HG02885 (cell line): ENCODE data around the gene MS4A10.

Experiments used
- ATAC-seq: cut with Tn5 transposase; IDR thresholded peaks from one replicate; pipeline ENCODE4 v1.9.1; 2021; ENCODE audit warnings: mild to moderate bottlenecking; ENCODE audit not compliant: unreplicated experiment, poor library complexity

The MS4A10 gene

DNA sequence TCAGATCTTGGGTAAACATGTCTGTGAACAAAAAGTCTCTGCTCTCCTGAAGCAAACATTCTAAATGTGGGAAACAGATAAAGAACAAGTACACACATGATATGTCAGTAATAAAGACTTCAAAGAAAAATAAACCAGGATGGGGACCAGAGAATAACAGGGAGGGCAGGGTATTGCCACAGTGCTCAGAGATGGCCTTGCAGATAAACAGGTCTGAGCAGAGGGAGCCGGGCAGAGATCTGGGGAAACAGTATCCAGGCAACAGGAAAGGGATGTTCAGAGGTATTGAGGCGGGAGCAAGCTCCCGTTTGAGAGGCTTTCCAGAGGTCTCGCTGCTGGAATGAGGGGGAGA lies 59.7 kb downstream of the MS4A10 start:
- ATAC-seq: no peak

DNA sequence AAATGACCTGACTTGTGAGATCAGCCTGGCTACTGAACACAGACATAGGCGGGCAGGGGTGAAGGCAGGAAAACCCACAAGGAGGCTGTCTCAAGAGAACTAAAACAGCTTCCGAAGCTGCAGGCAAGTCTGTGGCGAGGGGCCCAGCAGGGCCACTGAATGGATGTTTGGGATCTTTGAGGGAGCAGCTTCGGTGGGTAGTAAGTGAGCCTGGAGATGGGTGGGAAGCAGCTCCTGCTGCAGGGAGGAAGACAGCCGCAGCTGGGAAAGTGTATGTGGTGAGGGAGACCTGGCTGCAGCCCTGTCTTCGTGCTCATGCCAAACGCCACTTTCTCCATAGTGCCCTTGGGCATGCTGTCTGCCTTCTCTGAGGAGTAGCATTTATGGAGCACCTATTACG lies 60.2 kb downstream of the MS4A10 start:
- ATAC-seq: no peak

DNA sequence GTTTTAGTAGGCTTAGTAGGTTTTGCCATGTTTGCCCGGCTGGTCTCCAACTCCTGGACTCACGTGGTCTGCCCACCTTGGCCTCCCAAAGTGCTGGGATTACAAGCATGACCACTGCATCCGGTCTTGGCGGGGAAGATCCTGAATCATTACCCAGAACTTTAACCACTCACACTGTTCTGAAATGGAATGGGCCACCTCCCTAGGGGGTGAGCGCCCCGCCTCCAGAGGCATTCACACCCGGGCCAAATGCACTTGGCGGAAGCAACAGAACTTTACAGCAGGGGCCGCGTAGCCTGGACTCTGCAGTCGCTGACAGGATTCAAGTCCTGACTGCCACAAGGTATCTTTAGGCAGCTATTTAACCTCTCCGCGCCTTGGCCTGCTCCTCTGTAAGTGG lies 62.1 kb downstream of the MS4A10 start:
- ATAC-seq: no peak

DNA sequence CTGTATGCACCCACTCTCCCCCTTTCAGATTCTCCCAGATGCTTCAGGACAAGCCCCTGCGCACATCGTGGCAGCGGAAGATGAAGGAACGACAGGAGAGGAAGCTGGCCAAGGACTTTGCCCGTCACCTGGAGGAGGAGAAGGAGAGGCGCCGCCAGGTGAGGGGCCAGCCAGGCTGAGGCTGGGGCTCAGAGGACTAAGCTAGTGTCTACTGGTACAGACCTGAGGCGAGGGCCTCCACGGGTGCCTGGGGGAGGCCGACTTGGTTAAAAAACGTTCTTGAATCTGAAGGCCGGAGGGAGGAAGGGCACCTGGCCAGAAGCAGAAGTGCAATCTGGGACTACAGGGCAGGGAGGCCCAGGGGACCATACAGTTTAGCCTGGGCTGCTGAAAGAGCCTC lies 62.8 kb downstream of the MS4A10 start:
- no peak for ATAC-seq

DNA sequence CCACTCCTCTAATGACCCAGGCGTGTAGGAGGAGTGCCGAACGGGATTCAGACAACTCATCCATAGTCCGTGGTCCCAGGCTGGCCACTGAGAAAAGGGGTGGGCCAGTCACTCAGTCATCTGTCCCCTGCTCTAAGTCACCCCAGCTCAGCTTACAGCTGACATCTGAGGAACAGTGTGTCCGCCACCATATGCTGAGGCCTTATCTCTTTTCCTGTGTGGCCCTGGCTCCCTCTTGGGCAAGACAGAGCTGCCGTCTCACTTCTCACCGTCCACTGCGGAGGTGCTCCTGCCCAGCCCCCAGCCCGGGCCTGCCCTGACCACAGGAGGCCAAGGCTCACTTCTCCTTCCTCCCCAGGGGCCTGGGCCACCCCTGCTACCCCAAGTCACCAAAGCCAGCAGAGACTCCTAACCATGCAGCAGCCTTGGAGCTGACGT lies 63.6 kb downstream of the MS4A10 start:
- no peak for ATAC-seq

DNA sequence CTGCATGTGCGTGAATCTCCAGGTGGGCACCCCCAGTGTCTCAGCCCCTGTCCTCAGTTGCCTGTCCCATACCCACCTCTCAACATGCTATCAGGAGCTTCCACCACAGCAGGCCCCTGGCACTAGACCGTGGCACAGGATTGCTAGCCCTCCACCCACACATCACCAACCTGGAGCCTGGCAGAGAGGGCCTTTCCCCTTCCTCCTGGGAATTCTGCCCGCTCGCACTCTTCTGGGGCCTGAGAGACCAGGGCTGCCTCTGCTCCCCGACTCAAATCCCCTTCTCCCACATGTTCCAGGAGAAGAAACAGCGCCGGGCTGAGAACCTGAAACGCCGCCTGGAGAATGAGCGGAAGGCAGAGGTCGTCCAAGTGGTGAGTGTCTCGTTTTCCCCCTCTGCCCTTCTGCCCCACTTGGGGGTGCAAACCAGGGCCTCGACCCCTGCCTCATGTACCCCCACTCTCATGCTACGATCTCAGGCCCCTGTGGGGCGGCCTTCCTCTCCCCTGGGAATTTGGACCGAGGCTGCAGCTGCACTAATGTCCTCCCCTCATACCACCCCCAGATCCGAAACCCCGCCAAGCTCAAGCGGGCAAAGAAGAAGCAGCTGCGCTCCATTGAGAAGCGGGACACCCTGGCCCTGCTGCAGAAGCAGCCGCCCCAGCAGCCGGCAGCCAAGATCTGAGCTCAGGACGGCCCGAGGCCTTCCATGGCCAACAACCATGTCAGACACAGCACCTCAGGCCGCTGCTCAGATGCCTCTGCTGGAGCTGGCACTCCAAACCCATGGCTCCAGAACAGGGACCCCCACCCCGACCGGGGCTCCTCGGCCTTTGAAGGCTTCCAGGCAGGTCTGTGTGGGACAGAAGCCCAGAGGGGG lies 64.7 kb downstream of the MS4A10 start:
- ATAC-seq: no peak
